ENCODE results near the gene CLEC16A.

Gene CLEC16A

DNA sequence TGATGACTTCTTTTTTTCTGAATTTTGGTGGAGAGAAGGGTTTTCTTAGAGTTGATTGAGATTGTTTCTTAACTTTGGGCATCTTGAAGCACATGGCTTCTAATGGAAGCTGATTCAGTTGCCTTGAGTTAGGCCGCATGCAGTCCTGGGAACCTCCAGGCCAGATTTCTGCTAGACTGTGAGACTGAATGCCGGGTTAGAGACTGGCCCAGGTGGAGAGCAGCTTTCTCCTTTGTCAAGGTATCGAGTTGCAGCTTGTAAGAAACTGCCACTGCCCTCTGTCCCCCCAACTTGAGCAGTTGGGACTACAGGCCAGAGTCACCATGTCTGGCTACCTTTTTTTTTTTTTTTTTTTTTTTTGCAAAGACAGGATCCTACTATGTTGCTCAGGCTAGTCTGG, 77.6 kb downstream of the CLEC16A start:
- TF ChIP-seq, protein P1, sequence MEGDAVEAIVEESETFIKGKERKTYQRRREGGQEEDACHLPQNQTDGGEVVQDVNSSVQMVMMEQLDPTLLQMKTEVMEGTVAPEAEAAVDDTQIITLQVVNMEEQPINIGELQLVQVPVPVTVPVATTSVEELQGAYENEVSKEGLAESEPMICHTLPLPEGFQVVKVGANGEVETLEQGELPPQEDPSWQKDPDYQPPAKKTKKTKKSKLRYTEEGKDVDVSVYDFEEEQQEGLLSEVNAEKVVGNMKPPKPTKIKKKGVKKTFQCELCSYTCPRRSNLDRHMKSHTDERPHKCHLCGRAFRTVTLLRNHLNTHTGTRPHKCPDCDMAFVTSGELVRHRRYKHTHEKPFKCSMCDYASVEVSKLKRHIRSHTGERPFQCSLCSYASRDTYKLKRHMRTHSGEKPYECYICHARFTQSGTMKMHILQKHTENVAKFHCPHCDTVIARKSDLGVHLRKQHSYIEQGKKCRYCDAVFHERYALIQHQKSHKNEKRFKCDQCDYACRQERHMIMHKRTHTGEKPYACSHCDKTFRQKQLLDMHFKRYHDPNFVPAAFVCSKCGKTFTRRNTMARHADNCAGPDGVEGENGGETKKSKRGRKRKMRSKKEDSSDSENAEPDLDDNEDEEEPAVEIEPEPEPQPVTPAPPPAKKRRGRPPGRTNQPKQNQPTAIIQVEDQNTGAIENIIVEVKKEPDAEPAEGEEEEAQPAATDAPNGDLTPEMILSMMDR (IDR thresholded peaks at IDR 0.05; ENCODE audit: low read length, missing control alignments): no peak
- no peak overlapping the region for H3K4me3 ChIP-seq (replicated peaks; ENCODE audit: low read depth, low read length)
- DNase-seq (ENCODE audit: low read depth): no peak

DNA sequence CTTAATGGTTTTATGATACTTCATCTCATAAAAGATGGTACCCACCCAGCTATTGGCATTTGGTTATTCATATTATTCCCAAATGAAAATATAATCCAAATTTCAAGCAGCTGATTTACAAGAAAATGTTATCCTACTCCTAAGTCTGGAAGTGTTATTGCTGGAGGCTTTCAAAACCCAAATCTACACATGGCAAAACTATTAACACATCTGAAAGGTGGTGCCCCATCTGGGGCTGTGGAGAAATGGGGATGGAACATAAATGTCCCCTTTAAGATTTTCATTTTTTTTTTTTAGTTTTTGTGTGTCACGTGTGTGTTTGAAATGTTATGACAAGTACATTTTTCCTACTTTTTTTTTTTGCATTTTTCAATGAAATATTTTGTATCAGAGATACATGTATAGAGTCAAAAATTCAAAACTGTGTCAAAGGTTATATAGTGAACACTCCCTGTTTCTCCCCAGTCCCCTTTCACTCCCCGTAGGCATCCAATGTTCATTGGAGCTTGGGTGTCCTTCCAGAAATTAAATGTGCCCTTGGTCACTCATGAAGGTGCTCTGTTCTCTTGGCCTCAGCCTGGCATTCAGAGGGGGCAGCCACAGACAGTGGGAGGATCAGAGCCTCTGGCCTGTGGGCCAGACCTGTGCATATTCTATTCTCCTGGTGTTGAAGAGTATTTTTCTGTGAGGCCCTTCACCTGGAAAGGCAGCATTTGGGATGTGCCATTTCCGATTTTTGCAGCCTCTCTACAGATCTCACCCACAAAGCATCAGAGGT, 79.1 kb downstream of the CLEC16A start:
- H3K4me3 ChIP-seq (replicated peaks; ENCODE audit: low read depth, low read length): no peak overlapping the region
- TF ChIP-seq, protein P1 (IDR thresholded peaks at IDR 0.05; ENCODE audit: low read length, missing control alignments): no peak
- no peak for DNase-seq (ENCODE audit: low read depth)

DNA sequence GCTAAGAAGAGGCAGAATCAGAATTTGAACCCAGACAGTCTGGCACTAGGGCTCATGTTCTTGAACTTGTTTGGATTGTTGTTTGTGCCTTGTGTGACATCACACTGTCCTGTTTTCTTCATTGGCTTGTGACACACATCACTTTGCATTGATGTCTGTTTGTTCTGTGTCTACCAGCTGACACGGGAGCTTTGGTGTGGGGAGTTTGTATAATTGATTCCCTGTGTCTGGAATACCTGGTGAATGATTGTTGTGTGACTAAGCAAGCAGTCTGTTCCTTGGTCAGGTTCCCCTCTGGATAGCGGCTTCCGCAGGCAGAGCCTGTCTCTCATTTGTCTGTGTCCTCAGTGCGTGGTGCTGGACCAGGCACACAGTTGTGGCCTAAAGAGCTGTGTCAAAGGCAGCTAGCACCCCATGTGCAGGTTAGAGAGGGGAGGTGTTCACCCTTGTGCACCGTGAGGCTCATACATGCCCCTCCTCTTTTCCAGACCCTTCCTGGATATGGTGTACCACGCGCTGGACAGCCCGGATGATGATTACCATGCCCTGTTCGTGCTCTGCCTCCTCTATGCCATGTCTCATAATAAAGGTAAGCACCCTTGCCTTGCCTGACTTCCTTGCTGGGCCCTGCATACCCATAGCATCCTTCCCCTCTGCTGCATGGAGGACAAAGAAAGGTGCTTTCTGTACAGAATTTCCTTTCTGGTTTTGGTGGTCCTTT, 80.1 kb downstream of the CLEC16A start:
- H3K4me3 ChIP-seq (replicated peaks; ENCODE audit: low read depth, low read length): no peak overlapping the region
- DNase-seq (ENCODE audit: low read depth): no peak
- TF ChIP-seq, protein P1 (IDR thresholded peaks at IDR 0.05; ENCODE audit: low read length, missing control alignments): no peak

DNA sequence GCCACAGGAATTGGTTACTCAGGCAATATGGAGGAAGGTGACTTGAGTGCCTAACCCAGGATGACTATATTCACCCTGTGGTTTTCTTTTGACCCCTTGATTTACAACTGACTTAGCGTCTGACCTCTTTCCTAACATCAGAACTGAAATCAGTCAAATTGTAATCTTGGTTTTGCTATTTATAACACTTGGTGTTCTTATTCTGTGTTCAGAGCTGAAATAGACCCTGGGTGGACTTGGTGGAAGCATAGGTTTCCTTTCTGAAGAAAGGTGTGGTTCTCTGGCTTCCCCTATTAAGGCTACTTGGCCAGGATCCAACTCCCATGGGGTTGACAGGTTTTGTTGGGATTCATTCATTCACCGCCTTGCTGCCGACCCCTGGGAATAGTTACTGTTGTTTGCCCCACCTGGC, 80.8 kb downstream of the CLEC16A start:
- H3K4me3 ChIP-seq (replicated peaks; ENCODE audit: low read depth, low read length): no peak overlapping the region
- TF ChIP-seq, protein P1 (IDR thresholded peaks at IDR 0.05; ENCODE audit: low read length, missing control alignments): no peak
- no peak for DNase-seq (ENCODE audit: low read depth)

DNA sequence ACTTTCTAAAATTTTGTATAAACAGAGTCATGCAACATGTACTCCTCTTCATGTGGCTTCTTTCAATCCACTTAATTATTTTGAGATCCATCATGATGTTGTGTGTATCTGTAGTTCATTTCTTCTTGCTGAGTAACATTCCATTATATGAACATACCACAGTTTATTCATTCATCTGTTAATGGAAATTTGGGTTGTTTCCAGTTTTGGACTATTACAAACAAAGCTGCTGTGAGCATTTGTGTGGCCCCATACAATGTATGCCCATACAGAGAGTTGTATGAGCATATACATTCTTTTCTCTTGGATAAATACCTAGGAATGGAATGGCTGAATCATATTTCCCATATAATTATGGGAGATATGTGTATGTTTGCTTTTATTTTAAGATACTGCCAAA, 85.6 kb downstream of the CLEC16A start:
- no peak for DNase-seq (ENCODE audit: low read depth)
- H3K4me3 ChIP-seq (replicated peaks; ENCODE audit: low read depth, low read length): no peak overlapping the region
- TF ChIP-seq, protein P1 (IDR thresholded peaks at IDR 0.05; ENCODE audit: low read length, missing control alignments): no peak

DNA sequence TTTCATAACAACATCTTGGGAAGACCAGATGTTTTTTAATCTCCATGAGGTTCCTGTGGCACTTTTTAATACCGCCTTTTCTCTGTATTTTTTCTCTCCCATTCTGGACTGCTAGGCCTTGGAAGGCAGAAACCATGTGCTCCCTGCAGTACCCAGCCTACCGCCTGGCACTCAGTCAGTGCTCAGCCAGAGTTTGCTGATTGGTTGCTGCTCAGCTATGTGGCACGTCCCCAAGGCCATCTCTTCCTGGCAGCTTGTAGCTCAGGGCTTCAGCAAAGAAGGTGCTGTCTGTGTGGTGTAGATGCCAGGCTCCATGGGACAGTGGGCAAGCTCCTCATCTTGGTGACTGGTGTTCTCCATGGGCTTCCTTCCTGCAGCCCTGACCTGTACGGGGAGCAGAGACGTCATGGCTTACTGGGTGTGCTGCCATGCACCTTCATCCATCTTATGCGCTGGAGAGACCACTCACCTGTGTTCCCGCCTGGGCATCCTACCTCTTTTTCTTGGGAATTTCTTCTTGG, 86.7 kb downstream of the CLEC16A start:
- no peak for DNase-seq (ENCODE audit: low read depth)
- H3K4me3 ChIP-seq (replicated peaks; ENCODE audit: low read depth, low read length): no peak overlapping the region
- TF ChIP-seq, protein P1 (IDR thresholded peaks at IDR 0.05; ENCODE audit: low read length, missing control alignments): no peak

Measured in fibroblast of pulmonary artery (primary cell).